Bronchial epithelial cell (primary cell): ENCODE data around the gene ZNF232. TPM values are rescaled to one million over a fixed set of nuclear protein-coding genes. Genes with fewer than 3 reads are reported as not detected.
"Not testable (repeated sequence)": the region's sequence is repeated elsewhere in the genome, so short reads cannot be mapped to it uniquely, and the experiment has no call there.

Source experiments
- DNase-seq: peaks from one replicate; pipeline ENCODE4 v3.0.0-alpha.2; 2010; ENCODE audit warnings: low read depth
- FAIRE-seq: peaks from 2 replicates; lab custom pipeline; 2011; peaks lifted over from hg19 to GRCh38; lab: Jason Lieb, UNC
- H3K27me3 ChIP-seq: 2 replicates; pipeline ENCODE4 v1.5.1; 2011; ENCODE audit warnings: low read length; ENCODE audit not compliant: control insufficient read depth, insufficient read depth
- H3K36me3 ChIP-seq: 2 replicates; pipeline ENCODE4 v1.5.1; 2011; ENCODE audit warnings: low read length; ENCODE audit not compliant: control insufficient read depth, insufficient read depth
- H3K4me3 ChIP-seq: 2 replicates; pipeline ENCODE4 v1.5.1; 2011; ENCODE audit warnings: mild to moderate bottlenecking, low read depth, low read length, control low read depth
- total RNA-seq: library from RNA; depleted of rRNA; stranded (reverse); fragments of >200 nt; gene quantifications from 2 replicates; pipeline ENCODE4 v1.2.1, GENCODE V29; 2014
- TF ChIP-seq, protein P1 (sequence below): IDR thresholded peaks from 2 replicates; pipeline ENCODE4 v1.5.1; 2011; ENCODE audit warnings: mild to moderate bottlenecking, moderate library complexity, low read length, control low read depth, inconsistent platforms; ENCODE audit not compliant: insufficient read depth, severe bottlenecking

Gene ZNF232
- total RNA-seq, 1 donor from 2014 or later: 10.0 TPM

GRCh38 chr17:5121186-5121841, 9.6 kb upstream of the ZNF232 start:
- peaks cover 12% of the 10 kb centered on the region for H3K27me3 ChIP-seq
- FAIRE-seq: no peak
- no peak overlapping the region for H3K4me3 ChIP-seq
- TF ChIP-seq, protein P1, sequence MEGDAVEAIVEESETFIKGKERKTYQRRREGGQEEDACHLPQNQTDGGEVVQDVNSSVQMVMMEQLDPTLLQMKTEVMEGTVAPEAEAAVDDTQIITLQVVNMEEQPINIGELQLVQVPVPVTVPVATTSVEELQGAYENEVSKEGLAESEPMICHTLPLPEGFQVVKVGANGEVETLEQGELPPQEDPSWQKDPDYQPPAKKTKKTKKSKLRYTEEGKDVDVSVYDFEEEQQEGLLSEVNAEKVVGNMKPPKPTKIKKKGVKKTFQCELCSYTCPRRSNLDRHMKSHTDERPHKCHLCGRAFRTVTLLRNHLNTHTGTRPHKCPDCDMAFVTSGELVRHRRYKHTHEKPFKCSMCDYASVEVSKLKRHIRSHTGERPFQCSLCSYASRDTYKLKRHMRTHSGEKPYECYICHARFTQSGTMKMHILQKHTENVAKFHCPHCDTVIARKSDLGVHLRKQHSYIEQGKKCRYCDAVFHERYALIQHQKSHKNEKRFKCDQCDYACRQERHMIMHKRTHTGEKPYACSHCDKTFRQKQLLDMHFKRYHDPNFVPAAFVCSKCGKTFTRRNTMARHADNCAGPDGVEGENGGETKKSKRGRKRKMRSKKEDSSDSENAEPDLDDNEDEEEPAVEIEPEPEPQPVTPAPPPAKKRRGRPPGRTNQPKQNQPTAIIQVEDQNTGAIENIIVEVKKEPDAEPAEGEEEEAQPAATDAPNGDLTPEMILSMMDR: no peak
- DNase-seq: no peak
- H3K36me3 ChIP-seq: no peaks in the 10 kb centered on the region

DNA sequence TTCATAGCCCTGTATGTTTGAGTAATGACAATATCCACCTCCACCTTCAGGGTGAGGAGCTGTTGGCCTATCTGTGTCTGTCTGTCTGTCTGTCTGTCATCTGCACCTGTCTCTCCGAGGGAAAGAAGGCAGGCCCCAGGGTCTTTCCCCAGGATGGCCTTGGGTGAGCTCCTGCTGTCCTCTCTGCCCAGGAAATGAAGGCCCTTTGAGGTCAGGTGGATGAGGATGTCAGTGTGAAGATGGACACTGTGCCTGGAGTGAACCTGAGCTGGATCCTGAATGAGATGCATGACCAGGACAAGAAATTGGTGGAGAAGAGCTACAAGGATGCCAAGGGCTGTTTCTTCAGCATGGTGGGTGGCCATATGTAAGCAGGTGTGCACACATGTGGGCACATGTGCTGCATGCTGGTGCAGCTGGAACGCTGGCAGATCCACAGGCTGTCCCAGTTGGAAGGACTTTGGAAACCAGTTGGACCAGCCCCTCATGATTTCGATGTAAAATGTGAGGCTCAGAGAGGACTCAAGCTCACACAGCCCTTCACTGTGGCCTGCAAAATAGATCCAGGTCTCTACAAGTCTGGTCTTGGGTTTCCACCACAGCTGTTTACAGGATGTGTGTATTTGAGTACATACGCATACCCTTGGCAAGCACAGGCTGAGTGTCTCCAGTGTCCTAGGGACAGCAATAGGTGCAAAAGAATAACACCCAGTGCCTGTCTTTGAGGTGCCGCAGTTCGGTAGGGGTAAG, 8.9 kb upstream of the ZNF232 start:
- peak; percentile 80 for FAIRE-seq

GRCh38 chr17:5120036-5120435, 8.4 kb upstream of the ZNF232 start:
- no peak for DNase-seq
- Histone ChIP-seq H3K27me3 (peaks cover 19% of the 10 kb centered on the region), H3K36me3 (no peaks in the 10 kb centered on the region), H3K4me3 (no peak overlapping the region)
- no peak for FAIRE-seq
- TF ChIP-seq, protein P1: no peak

More for the DNA sequence above, 8.9 kb upstream of the ZNF232 start:
- H3K27me3 ChIP-seq: peaks cover 16% of the 10 kb centered on the region
- H3K4me3 ChIP-seq, H3K36me3 ChIP-seq, DNase-seq: not testable (repeated sequence)

- Histone ChIP-seq H3K36me3 (no peaks in the 10 kb centered on the region), H3K4me3 (no peak overlapping the region), H3K27me3 (peaks cover 19% of the 10 kb centered on the region)
- DNase-seq: peak; percentile 8
- TF ChIP-seq, protein P1: no peak
- no peak for FAIRE-seq
Observed at GRCh38 chr17:5118219-5118618, 6.5 kb upstream of the ZNF232 start.

DNA sequence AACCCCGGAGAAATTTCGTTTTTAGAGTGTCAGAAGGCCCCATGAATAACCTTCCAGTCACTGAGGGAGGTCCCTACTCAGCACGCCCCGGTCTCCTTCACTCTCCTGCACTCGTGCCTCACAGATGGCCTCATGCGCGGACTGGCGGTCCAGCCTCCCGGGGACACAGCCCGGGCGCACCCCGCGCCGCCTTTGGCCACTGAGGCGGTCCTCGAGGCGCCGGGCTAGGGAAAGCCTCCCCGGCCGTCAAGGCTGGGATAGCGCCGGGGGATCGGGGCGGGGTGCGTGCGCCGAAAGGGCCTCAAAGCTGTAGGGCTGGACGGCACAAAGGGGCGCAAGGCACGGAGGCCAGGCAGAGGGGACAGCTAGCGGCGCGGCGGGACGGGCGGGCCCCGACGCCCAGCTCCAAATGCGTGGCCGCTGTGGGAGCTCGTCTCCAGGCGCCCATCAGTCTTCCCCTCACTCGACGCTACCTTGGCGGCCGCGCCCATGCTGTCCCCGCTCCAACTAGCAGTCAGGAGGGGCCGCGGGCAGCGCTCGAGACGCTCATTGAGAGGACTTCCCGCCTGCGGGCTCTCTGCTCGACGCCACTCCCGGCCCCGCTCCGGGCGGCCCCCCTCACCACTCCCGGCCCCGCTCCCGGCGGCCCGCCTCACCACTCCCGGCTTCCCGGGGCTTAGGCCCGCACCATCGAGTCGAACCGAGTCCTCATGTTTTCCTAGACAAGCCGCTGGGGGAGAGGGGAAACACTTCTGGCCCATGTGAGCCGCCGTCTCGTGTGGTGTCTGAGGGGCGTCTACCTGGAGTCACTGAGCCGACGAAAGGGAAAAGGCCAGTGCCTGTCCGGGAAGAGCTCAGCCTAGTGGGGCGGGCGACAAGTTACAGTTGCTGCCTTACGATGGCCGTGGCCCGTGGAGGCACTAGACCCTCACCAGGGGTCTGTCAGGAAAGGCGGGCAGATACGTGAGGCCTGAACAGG, 4.3 kb upstream of the ZNF232 start, which contains the start of gene USP6:
USP6 (plus strand) TSS at position 360 of the 979 bp plus-strand sequence. CDS start 14,336 bp downstream, outside the sequence.
- DNase-seq: no peak
- TF ChIP-seq, protein P1: no peak
- Histone ChIP-seq H3K36me3 (no peaks in the 10 kb centered on the region), H3K4me3 (no peak within 1 kb of the TSS), H3K27me3 (peaks cover 14% of the 10 kb centered on the region)
- no peak for FAIRE-seq
